ENCODE measurements around the gene B4GALT5.
"Not testable (repeated sequence)": the region's sequence is repeated elsewhere in the genome, so short reads cannot be mapped to it uniquely, and the experiment has no call there.

B4GALT5 gene

GRCh38 chr20:49712996-49713752 lies 504 bp downstream of the B4GALT5 start:
- TF ChIP-seq CTCF (IDR thresholded peaks at IDR 0.05; ENCODE audit: low read depth, low read length): no peak
- DNase-seq (ENCODE audit: extremely low read depth, low read depth): no peak

GRCh38 chr20:49712646-49712995 lies 1.1 kb downstream of the B4GALT5 start:
- TF ChIP-seq CTCF (IDR thresholded peaks at IDR 0.05; ENCODE audit: low read depth, low read length): no peak
- no peak for DNase-seq (ENCODE audit: extremely low read depth, low read depth)

DNA sequence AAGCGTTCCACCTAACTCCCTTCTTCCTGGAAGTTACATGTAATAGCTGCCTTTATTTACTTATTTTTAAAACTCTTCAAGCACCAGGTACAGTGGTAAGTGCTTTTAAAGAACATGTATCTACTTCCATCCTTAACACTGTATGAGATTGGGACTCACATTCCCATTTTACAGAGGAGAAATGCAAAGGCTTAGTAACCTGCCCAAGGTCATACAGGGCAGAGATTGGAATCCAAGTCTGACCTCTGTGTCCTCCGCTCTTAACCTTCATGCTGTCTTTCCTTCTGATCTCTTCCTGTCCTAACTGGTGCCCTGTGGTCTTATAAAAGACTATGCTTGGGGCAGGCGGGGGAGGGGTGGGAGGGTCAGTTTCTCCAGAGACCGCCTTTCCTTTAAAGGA lies 1.6 kb downstream of the B4GALT5 start:
- no peak for DNase-seq (ENCODE audit: extremely low read depth, low read depth)
- TF ChIP-seq CTCF (IDR thresholded peaks at IDR 0.05; ENCODE audit: low read depth, low read length): no peak

DNA sequence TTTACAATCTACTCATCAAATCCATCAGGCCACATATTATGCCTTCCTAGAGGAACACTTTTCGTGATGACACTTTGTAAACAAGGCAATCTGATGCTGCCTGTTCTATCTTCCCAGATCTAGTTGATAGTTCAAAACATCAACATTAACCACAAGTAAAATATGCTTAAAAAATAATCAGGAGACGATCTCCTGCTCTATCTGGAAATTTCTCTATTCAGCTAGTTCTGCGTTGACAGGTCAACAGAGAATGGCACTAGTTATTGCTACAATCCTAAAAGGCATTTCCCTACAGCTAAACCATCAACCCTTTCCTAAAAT lies 2.1 kb downstream of the B4GALT5 start:
- no peak for TF ChIP-seq CTCF (IDR thresholded peaks at IDR 0.05; ENCODE audit: low read depth, low read length)

DNA sequence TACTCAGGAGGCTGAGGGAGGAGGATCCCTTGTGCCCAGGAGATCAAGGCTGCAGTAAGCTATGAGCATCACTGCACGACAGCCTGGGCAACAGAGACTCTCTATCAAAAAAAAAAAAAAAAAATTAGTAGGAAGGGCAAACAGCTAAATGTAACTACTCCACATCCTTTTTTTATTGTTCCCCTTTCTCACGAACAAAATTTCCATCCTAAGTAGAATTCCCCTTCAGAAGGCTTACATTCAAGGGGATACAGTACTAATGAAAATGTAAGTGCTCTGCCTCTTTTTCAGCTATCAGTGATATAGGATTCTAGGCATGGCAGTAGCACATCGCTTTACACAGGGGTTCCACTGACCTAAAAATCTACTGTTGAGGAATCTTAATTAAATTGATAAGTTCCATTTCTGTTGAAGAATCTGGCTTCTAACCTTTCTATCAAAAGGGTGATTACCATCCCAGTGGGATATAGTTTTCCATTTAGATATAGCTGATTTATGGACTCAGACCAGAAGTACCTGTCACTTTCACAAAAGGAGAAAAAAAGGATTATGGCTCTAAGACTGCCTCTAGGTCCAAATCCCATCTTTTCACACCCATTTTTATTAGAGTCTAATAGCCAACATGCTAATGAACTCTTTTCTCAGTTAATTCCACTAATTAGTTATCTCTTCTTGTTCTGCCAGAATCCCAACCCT lies 2.6 kb downstream of the B4GALT5 start:
- no peak for TF ChIP-seq CTCF (IDR thresholded peaks at IDR 0.05; ENCODE audit: low read depth, low read length)
- no peak for DNase-seq (ENCODE audit: extremely low read depth, low read depth)

More for the DNA sequence above, 2.1 kb downstream of the B4GALT5 start:
- DNase-seq (ENCODE audit: extremely low read depth, low read depth): no peak

- no peak for DNase-seq (ENCODE audit: extremely low read depth, low read depth)
- no peak for TF ChIP-seq CTCF (IDR thresholded peaks at IDR 0.05; ENCODE audit: low read depth, low read length)
These were observed 6.6 kb downstream of the B4GALT5 start for GRCh38 chr20:49707118-49707517.

DNA sequence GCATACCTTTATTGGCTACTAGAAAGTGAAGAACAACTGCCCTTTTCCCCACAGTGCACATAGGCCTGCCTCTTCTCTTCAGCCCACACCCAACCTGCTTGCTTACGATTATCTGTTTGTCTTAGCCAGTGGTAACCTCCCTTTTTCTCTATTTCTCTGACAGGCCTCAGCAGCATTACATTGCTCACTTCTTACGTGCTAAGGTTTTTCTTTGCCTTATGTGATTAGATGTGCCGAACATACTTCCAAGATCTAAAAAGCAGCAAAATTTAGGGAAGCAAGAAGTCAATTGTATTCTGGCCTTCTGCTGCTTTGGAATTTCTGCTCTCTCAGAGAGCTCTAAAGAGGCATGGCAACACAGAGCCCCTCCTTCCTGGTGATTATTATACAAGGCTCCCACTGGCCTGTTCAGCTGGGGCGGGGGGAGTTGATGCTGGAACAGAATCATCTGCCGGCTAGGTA lies 7.0 kb downstream of the B4GALT5 start:
- TF ChIP-seq CTCF (IDR thresholded peaks at IDR 0.05; ENCODE audit: low read depth, low read length): no peak
- no peak for DNase-seq (ENCODE audit: extremely low read depth, low read depth)

DNA sequence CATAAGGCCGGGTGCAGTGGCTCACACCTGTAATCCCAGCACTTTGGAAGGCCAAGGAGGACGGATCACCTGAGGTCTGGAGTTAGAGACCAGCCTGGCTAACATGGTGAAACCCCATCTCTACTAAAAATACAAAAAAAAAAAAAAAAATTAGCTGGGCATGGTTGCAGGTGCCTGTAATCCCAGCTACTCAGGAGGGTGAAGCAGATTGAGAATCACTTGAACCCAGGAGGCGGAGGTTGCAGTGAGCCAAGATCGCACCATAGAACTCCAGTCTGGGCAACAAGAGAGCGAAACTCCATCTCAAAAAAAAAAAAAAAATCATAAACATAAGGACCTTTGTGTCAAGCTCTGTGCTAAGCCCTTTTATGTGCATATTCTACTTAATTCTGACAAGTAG lies 7.8 kb downstream of the B4GALT5 start:
- not testable (repeated sequence) for DNase-seq (ENCODE audit: extremely low read depth, low read depth)

All from AG09319 (cell line).